Smooth muscle cell (in vitro differentiated cells): Measurements from ENCODE around the gene NGEF. TPM values are rescaled to one million over a fixed set of nuclear protein-coding genes. Genes with fewer than 3 reads are reported as not detected.

Experiments
- DNase-seq: peaks from one replicate; lab custom pipeline; 2025; ENCODE audit not compliant: unreplicated experiment; lab: John Stamatoyannopoulos, UW
- H2AFZ ChIP-seq: fragments of 200-600 bp; sonication (generic); 2 replicates; pipeline ENCODE4 v1.6.0; 2016; ENCODE audit warnings: antibody characterized with exemption, low read depth, mild to moderate bottlenecking
- H3F3A ChIP-seq: fragments of 200-600 bp; sonication (generic); 2 replicates; pipeline ENCODE4 v1.6.0; 2017; ENCODE audit warnings: antibody characterized with exemption, low read depth
- H3K27ac ChIP-seq: fragments of 200-600 bp; sonication (generic); 2 replicates; pipeline ENCODE4 v1.5.1; 2016; ENCODE audit warnings: low read depth, mild to moderate bottlenecking
- H3K27me3 ChIP-seq: fragments of 200-600 bp; sonication (generic); 2 replicates; pipeline ENCODE4 v1.6.1; 2016; ENCODE audit warnings: low read depth, mild to moderate bottlenecking
- H3K36me3 ChIP-seq: fragments of 200-600 bp; sonication (generic); 2 replicates; pipeline ENCODE4 v1.5.1; 2016; ENCODE audit warnings: low read depth
- H3K4me1 ChIP-seq: fragments of 200-600 bp; sonication (generic); 2 replicates; pipeline ENCODE4 v1.5.1; 2016; ENCODE audit warnings: low read depth
- H3K4me2 ChIP-seq: fragments of 200-600 bp; sonication (generic); 2 replicates; pipeline ENCODE4 v1.6.0; 2016; ENCODE audit warnings: mild to moderate bottlenecking
- H3K4me3 ChIP-seq: fragments of 200-600 bp; sonication (generic); 2 replicates; pipeline ENCODE4 v1.5.1; 2016; ENCODE audit warnings: mild to moderate bottlenecking
- H3K79me2 ChIP-seq: fragments of 200-600 bp; sonication (generic); 2 replicates; pipeline ENCODE4 v1.6.0; 2016; ENCODE audit warnings: low read depth, mild to moderate bottlenecking
- H3K9ac ChIP-seq: fragments of 200-600 bp; sonication (generic); 2 replicates; pipeline ENCODE4 v1.6.0; 2016; ENCODE audit warnings: low read depth
- H3K9me3 ChIP-seq: fragments of 200-600 bp; sonication (generic); replicated peaks from 2 replicates; pipeline ENCODE4 v1.5.1; 2016; ENCODE audit warnings: low read depth
- H4K20me1 ChIP-seq: fragments of 200-600 bp; sonication (generic); 2 replicates; pipeline ENCODE4 v1.6.0; 2016; ENCODE audit warnings: low read depth
- CTCF ChIP-seq: fragments of 200-600 bp; sonication (generic); IDR thresholded peaks from 2 replicates; pipeline ENCODE4 v1.5.1; 2017; ENCODE audit warnings: borderline replicate concordance, mild to moderate bottlenecking, antibody characterized with exemption; ENCODE audit not compliant: insufficient read depth, poor library complexity, severe bottlenecking
- WGBS: methylation state at CpG from one replicate; pipeline ENCODE4 v1.1.7; 2016; ENCODE audit warnings: low lambda C conversion rate; 5-methylcytosine and 5-hydroxymethylcytosine counted together
- polyA plus RNA-seq: library from polyadenylated mRNA; unstranded; fragments of >200 nt; fragmentation: Nextera tagmentation; extraction: Ambion mirVana; gene quantifications from 2 replicates; pipeline ENCODE4 v1.2.1, GENCODE V29; 2016
- total RNA-seq: library from RNA; depleted of rRNA; stranded (reverse); fragments of >200 nt; gene quantifications from 2 replicates; pipeline ENCODE4 v1.2.3, GENCODE V29; 2014

The NGEF gene
- total and polyA plus RNA-seq, 2 experiments from 2014 or later, result 0.09 TPM; not detected in 1

DNA sequence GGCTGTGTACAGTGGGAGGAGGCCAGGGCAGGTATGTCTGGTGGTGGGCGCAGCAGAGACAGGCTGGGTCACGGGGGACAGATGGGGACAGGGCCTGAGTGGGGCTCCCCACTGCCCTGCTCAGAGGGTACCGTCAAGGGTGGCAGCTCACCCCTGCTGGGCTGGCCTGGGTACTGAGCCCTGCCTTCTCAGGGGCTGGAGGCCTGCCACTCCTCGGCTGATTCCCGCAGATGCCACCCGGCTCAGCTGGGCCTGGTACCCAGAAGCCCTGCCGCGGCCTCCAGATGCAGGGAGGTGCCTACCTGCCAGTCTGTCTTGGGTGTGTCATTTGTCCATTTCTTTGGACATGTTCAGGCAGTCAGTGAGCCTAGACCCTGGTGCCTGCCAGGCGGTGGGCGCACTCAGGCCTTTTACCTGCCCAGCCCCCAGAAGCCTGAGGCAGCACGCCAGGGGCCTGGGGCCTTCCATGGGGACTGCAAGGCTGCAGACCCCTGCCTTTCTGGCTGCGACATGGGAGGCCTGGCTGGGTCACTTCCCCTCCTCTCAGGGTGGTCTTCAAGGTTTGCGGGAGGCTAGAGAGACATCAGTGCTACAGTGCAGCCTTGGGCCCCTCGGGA is 139.7 kb downstream of the NGEF start:
- Histone ChIP-seq H3K79me2 (no peaks in the 10 kb centered on the region), H3F3A (no peaks in the 10 kb centered on the region), H4K20me1 (no peaks in the 10 kb centered on the region), H2AFZ (no peak overlapping the region), H3K36me3 (no peaks in the 10 kb centered on the region), H3K9me3 (no peaks in the 10 kb centered on the region), H3K4me1 (peaks cover 5% of the 10 kb centered on the region), H3K4me2 (no peak overlapping the region), H3K4me3 (no peak overlapping the region), H3K9ac (no peak overlapping the region), H3K27me3 (peaks cover 29% of the 10 kb centered on the region), H3K27ac (no peak overlapping the region)
- TF ChIP-seq CTCF, result no peak
- over 99% methylated on average over 14 of the region's 14 CpGs for WGBS
- DNase-seq, result no peak

DNA sequence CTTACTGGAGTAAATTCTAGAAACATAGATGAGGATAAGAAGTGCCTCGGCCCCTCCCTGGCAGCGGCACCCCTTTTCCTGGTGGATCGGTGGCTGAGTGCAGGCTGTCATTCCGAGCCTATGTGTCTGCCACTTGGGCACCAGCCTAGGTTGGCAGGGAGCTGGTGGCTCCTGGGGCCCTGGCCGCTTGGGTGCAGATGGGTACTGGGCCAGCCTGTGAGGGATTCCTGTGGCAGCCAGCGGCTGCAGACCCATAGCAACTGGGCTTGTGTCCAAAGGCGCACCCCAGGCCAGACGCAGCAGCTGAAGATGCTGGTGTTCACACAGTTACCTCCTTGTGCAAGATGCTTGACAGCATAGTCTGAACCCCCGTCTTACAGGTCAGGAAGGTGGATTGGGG is 140.2 kb downstream of the NGEF start:
- Histone ChIP-seq H2AFZ (no peak overlapping the region), H3K27ac (no peak overlapping the region), H3K4me3 (no peak overlapping the region), H3K27me3 (peaks cover 29% of the 10 kb centered on the region), H3K79me2 (no peaks in the 10 kb centered on the region), H4K20me1 (no peaks in the 10 kb centered on the region), H3F3A (no peaks in the 10 kb centered on the region), H3K4me2 (no peak overlapping the region), H3K4me1 (peaks cover 5% of the 10 kb centered on the region), H3K36me3 (no peaks in the 10 kb centered on the region), H3K9ac (no peak overlapping the region), H3K9me3 (no peaks in the 10 kb centered on the region)
- WGBS, result 96% methylated on average over 9 of the region's 9 CpGs
- TF ChIP-seq CTCF, result no peak
- no peak for DNase-seq

- WGBS, result 96% methylated on average over 22 of the region's 22 CpGs
- H3K4me3 ChIP-seq, result no peak overlapping the region
- H3K79me2 ChIP-seq, result no peaks in the 10 kb centered on the region
- DNase-seq, result no peak
- H3K27ac ChIP-seq, result no peak overlapping the region
- no peak overlapping the region for H3K4me2 ChIP-seq
- no peaks in the 10 kb centered on the region for H3K9me3 ChIP-seq
- no peaks in the 10 kb centered on the region for H3F3A ChIP-seq
- H2AFZ ChIP-seq, result no peak overlapping the region
- H3K9ac ChIP-seq, result no peak overlapping the region
- peaks cover 27% of the 10 kb centered on the region for H3K27me3 ChIP-seq
- no peaks in the 10 kb centered on the region for H3K36me3 ChIP-seq
- H4K20me1 ChIP-seq, result no peaks in the 10 kb centered on the region
- peaks cover 5% of the 10 kb centered on the region for H3K4me1 ChIP-seq
- TF ChIP-seq CTCF, result no peak
These were observed 141.0 kb downstream of the NGEF start for GRCh38 chr2:232871835-232872736.
